ENCODE data around the gene CCDC154.
A peak's percentile ranks its signal among the peaks of the same experiment; 100 is the strongest.
"Not testable (repeated sequence)": the region's sequence is repeated elsewhere in the genome, so short reads cannot be mapped to it uniquely, and the experiment has no call there.

CCDC154 gene

GRCh38 chr16:1443980-1444729 is at the start of gene CCDC154:
CCDC154 (minus strand) TSS chr16:1444556; CDS start chr16:1444322, 234 bp downstream.
- no peak for DNase-seq

- DNase-seq, result no peak
Measured at GRCh38 chr16:1493746-1494094, 49.4 kb upstream of the CCDC154 start.

GRCh38 chr16:1492923-1493745 is 48.8 kb upstream of the CCDC154 start, which contains the start of gene TELO2:
TELO2 (plus strand) TSS chr16:1493360; CDS start chr16:1494282, 922 bp downstream.
- DNase-seq, result peak; percentile 51

GRCh38 chr16:1492082-1492922 is 47.9 kb upstream of the CCDC154 start:
- no peak for DNase-seq

GRCh38 chr16:1491327-1491726 is 47.0 kb upstream of the CCDC154 start:
- no peak for DNase-seq

GRCh38 chr16:1489077-1489476 is 44.7 kb upstream of the CCDC154 start:
- DNase-seq, result no peak

GRCh38 chr16:1488619-1489018 is 44.3 kb upstream of the CCDC154 start, which contains the start of gene PTX4:
PTX4 (minus strand) TSS chr16:1488944; CDS start chr16:1488909, 35 bp downstream.
- DNase-seq, result no peak

- DNase-seq, result no peak
Measured at GRCh38 chr16:1488054-1488601, 43.8 kb upstream of the CCDC154 start.

GRCh38 chr16:1487395-1488053 is 43.2 kb upstream of the CCDC154 start:
- DNase-seq, result no peak

- no peak for DNase-seq
Measured at GRCh38 chr16:1486551-1487390, 42.4 kb upstream of the CCDC154 start.

- DNase-seq, result no peak
Measured at GRCh38 chr16:1485847-1486496, 41.6 kb upstream of the CCDC154 start.

GRCh38 chr16:1481906-1482835 is 37.8 kb upstream of the CCDC154 start:
- DNase-seq, result no peak

- DNase-seq, result not testable (repeated sequence)
Measured at GRCh38 chr16:1478937-1479336, 34.6 kb upstream of the CCDC154 start.

GRCh38 chr16:1477033-1477432 is 32.7 kb upstream of the CCDC154 start:
- DNase-seq, result no peak

GRCh38 chr16:1475552-1476114 is 31.3 kb upstream of the CCDC154 start:
- no peak for DNase-seq

GRCh38 chr16:1474796-1475551 is 30.6 kb upstream of the CCDC154 start, which contains the start of gene CLCN7:
CLCN7 (minus strand) TSS chr16:1475028; CDS start chr16:1474974, 54 bp downstream.
- peak; percentile 55 for DNase-seq

- no peak for DNase-seq
Measured at GRCh38 chr16:1474082-1474795, 29.9 kb upstream of the CCDC154 start.

- DNase-seq, result no peak
Measured at GRCh38 chr16:1472974-1473373, 28.6 kb upstream of the CCDC154 start.
